Tibial artery (tissue), 4 donors: ENCODE data around the gene FAR1.
"Not testable (repeated sequence)": the region's sequence is repeated elsewhere in the genome, so short reads cannot be mapped to it uniquely, and the experiment has no call there.

Experiments
- DNase-seq, 2 donors: peaks; one replicate each; pipeline ENCODE4 v3.0.0-alpha.2; 2019
- H3K27ac ChIP-seq, 2 donors: fragments of 200-600 bp; sonication (generic) in 1 of 2; 1 replicate in 1 of 2; 2 replicates in 1 of 2; pipeline ENCODE4 v1.5.1; 2018 to 2019; ENCODE audit warnings: mild to moderate bottlenecking in 1 of 2
- H3K27me3 ChIP-seq, 2 donors: fragments of 200-600 bp; sonication (generic) in 1 of 2; one replicate each; pipeline versions ENCODE4 v1.5.1 to v1.6.0; 2016 to 2019
- H3K36me3 ChIP-seq, 3 donors: fragments of 200-600 bp; sonication (generic) in 2 of 3; one replicate each; pipeline ENCODE4 v1.5.1; 2016 to 2019; ENCODE audit warnings: mild to moderate bottlenecking in 2 of 3
- H3K4me1 ChIP-seq, 4 donors: fragments of 200-600 bp; sonication (generic) in 2 of 4; 1 replicate in 3 of 4; 2 replicates in 1 of 4; pipeline ENCODE4 v1.5.1; 2016 to 2019
- H3K4me3 ChIP-seq, 2 donors: fragments of 200-600 bp; sonication (generic) in 1 of 2; 1 replicate in 1 of 2; 2 replicates in 1 of 2; pipeline ENCODE4 v1.5.1; 2018 to 2019; ENCODE audit warnings: mild to moderate bottlenecking in 2 of 2
- H3K9me3 ChIP-seq, 3 donors: fragments of 200-600 bp; sonication (generic) in 1 of 3; one replicate each; pipeline ENCODE4 v1.5.1; 2016 to 2019
- CTCF ChIP-seq, 2 experiments: fragments of 200-600 bp in 1 of 2; fragments of 450-650 bp in 1 of 2; IDR thresholded peaks; one replicate each; pipeline ENCODE4 v1.5.1; 2017 to 2019; ENCODE audit warnings: antibody characterized with exemption in 2 of 2, mild to moderate bottlenecking in 1 of 2, moderate library complexity in 1 of 2
- intact Hi-C: fragments of 100-400 bp; cut with DNase I; formaldehyde crosslinking; loops from one replicate; pipeline ENCODE4 v1.15.0; 2023; ENCODE audit warnings: low total_unique reads

Gene FAR1

GRCh38 chr11:13668102-13668956, at the start of gene FAR1:
Gene FAR1, plus strand, starts transcription at chr11:13668668. Its CDS starts 26,098 bp downstream, at chr11:13694766.
- peak; percentile 96 to 99 for DNase-seq
- Histone ChIP-seq H3K27me3 (no peaks in the 10 kb centered on the region), H3K4me1 (peaks cover 0 to 18% (median 12%) of the 10 kb centered on the region in 4 donors), H3K27ac (peak within 1 kb of the TSS; percentile 81 to 87), H3K9me3 (no peaks in the 10 kb centered on the region), H3K4me3 (peak within 1 kb of the TSS; percentile 68 to 72), H3K36me3 (no peaks in the 10 kb centered on the region)
- intact Hi-C loops = no loop called here
- peak; percentile 48 to 49 for TF ChIP-seq CTCF (IDR thresholded peaks at IDR 0.05)

GRCh38 chr11:13620063-13620462, 48.4 kb upstream of the FAR1 start:
- Histone ChIP-seq H3K4me1 (no peaks in the 10 kb centered on the region), H3K27me3 (no peaks in the 10 kb centered on the region), H3K9me3 (peaks cover 0 to 9% (median 3%) of the 10 kb centered on the region in 3 donors), H3K36me3 (no peaks in the 10 kb centered on the region), H3K27ac (no peak overlapping the region), H3K4me3 (no peak overlapping the region)
- intact Hi-C loops = no loop called here
- TF ChIP-seq CTCF (IDR thresholded peaks at IDR 0.05) = no peak
- DNase-seq = no peak

- H3K4me3 ChIP-seq, intact Hi-C loops, H3K9me3 ChIP-seq, H3K27me3 ChIP-seq, H3K36me3 ChIP-seq, H3K27ac ChIP-seq, DNase-seq, H3K4me1 ChIP-seq: not testable (repeated sequence)
Measured at GRCh38 chr11:13626818-13627217, 41.6 kb upstream of the FAR1 start.

GRCh38 chr11:13628634-13629033, 39.8 kb upstream of the FAR1 start:
- H3K36me3 ChIP-seq, H3K9me3 ChIP-seq, DNase-seq, H3K4me3 ChIP-seq, H3K27me3 ChIP-seq, H3K4me1 ChIP-seq, intact Hi-C loops, H3K27ac ChIP-seq: not testable (repeated sequence)

GRCh38 chr11:13629779-13630178, 38.7 kb upstream of the FAR1 start:
- Histone ChIP-seq H3K27ac (no peak overlapping the region), H3K4me1 (no peaks in the 10 kb centered on the region), H3K4me3 (no peak overlapping the region), H3K9me3 (no peaks in the 10 kb centered on the region), H3K36me3 (no peaks in the 10 kb centered on the region), H3K27me3 (no peaks in the 10 kb centered on the region)
- no peak for DNase-seq
- intact Hi-C loops = no loop called here
- no peak for TF ChIP-seq CTCF (IDR thresholded peaks at IDR 0.05)

- intact Hi-C loops = no loop called here
- no peak for DNase-seq
- Histone ChIP-seq H3K27me3 (no peaks in the 10 kb centered on the region), H3K36me3 (no peaks in the 10 kb centered on the region), H3K4me3 (no peak overlapping the region), H3K4me1 (no peaks in the 10 kb centered on the region), H3K27ac (no peak overlapping the region), H3K9me3 (peaks cover 0 to 3% (median 0%) of the 10 kb centered on the region in 3 donors)
- TF ChIP-seq CTCF (IDR thresholded peaks at IDR 0.05) = no peak
Measured at GRCh38 chr11:13635290-13635689, 33.2 kb upstream of the FAR1 start.
